OCI-LY3 (cell line): ENCODE measurements around the gene HS3ST2.

Experiments used
- H2AFZ ChIP-seq: fragments of 200-600, 300-600 bp; shearing (Covaris generic); 2 replicates; pipeline ENCODE4 v1.6.0; 2014; ENCODE audit warnings: antibody characterized with exemption, low read depth, low read length
- H3K27ac ChIP-seq: fragments of 200-600, 300-600 bp; sonication (generic); 2 replicates; pipeline ENCODE4 v1.5.1; 2014; ENCODE audit warnings: mild to moderate bottlenecking, low read length, moderate library complexity, mixed read lengths
- H3K27me3 ChIP-seq: fragments of 200-600, 300-600 bp; sonication (generic); 2 replicates; pipeline ENCODE4 v1.6.1; 2014; ENCODE audit warnings: low read depth, low read length, mixed read lengths
- H3K36me3 ChIP-seq: fragments of 200-600, 300-600 bp; sonication (generic); replicated peaks from 2 replicates; pipeline ENCODE3; 2014; ENCODE audit warnings: low read depth, low read length, mixed read lengths
- H3K4me1 ChIP-seq: fragments of 300-600, 200-600 bp; sonication (generic); 2 replicates; pipeline ENCODE4 v1.6.1; 2014; ENCODE audit warnings: low read length, mixed read lengths
- H3K4me2 ChIP-seq: fragments of 200-600, 300-600 bp; sonication (generic); 2 replicates; pipeline ENCODE4 v1.6.1; 2014; ENCODE audit warnings: low read length, mixed read lengths
- H3K4me3 ChIP-seq: fragments of 300-600, 200-600 bp; sonication (generic); 2 replicates; pipeline ENCODE4 v1.5.1; 2014; ENCODE audit warnings: antibody characterized with exemption, mild to moderate bottlenecking, low read length, moderate library complexity
- H3K79me2 ChIP-seq: fragments of 300-600, 200-600 bp; shearing (Covaris generic); 2 replicates; pipeline ENCODE4 v1.6.1; 2014; ENCODE audit warnings: mild to moderate bottlenecking, low read length, mixed read lengths
- H3K9ac ChIP-seq: fragments of 300-600, 200-600 bp; shearing (Covaris generic); 2 replicates; pipeline ENCODE4 v1.6.0; 2014; ENCODE audit warnings: mild to moderate bottlenecking, low read length, moderate library complexity
- H3K9me3 ChIP-seq: fragments of 200-600, 300-600 bp; shearing (Covaris generic); 2 replicates; pipeline ENCODE4 v1.6.1; 2014; ENCODE audit warnings: low read length, mixed read lengths; ENCODE audit not compliant: insufficient read depth
- H4K20me1 ChIP-seq: fragments of 200-600, 300-600 bp; sonication (generic); 2 replicates; pipeline ENCODE4 v1.6.1; 2016; ENCODE audit warnings: low read length, mixed read lengths; ENCODE audit not compliant: insufficient read depth
- CTCF ChIP-seq: fragments of 200-600, 300-600 bp; sonication (generic); IDR thresholded peaks from 2 replicates; pipeline ENCODE4 v1.5.1; 2014; ENCODE audit warnings: antibody characterized with exemption, low read length, low read depth
- EZH2phosphoT487 ChIP-seq: fragments of 200-600 bp; shearing (Covaris generic); IDR thresholded peaks from 2 replicates; pipeline ENCODE4 v1.6.1; 2018; ENCODE audit warnings: antibody characterized with exemption, mixed run types, low read depth

Gene HS3ST2

GRCh38 chr16:22799113-22799512 is 14.8 kb upstream of the HS3ST2 start:
- TF ChIP-seq CTCF = no peak
- TF ChIP-seq EZH2phosphoT487 = no peak
- H3K4me1 ChIP-seq = peaks cover 13% of the 10 kb centered on the region
- no peak overlapping the region for H3K4me2 ChIP-seq
- H3K36me3 ChIP-seq = no peaks in the 10 kb centered on the region
- H3K79me2 ChIP-seq = no peaks in the 10 kb centered on the region
- H3K4me3 ChIP-seq = no peak overlapping the region
- H3K27me3 ChIP-seq = peaks cover 23% of the 10 kb centered on the region
- no peaks in the 10 kb centered on the region for H4K20me1 ChIP-seq
- H3K9ac ChIP-seq = no peak overlapping the region
- no peak overlapping the region for H2AFZ ChIP-seq
- H3K27ac ChIP-seq = no peak overlapping the region
- H3K9me3 ChIP-seq = no peaks in the 10 kb centered on the region

GRCh38 chr16:22804893-22805292 is 9.1 kb upstream of the HS3ST2 start:
- Histone ChIP-seq H3K9ac (no peak overlapping the region), H2AFZ (no peak overlapping the region), H3K9me3 (no peaks in the 10 kb centered on the region), H3K4me3 (no peak overlapping the region), H4K20me1 (no peaks in the 10 kb centered on the region), H3K27ac (no peak overlapping the region), H3K4me2 (no peak overlapping the region), H3K4me1 (no peaks in the 10 kb centered on the region), H3K79me2 (no peaks in the 10 kb centered on the region), H3K36me3 (no peaks in the 10 kb centered on the region), H3K27me3 (peaks cover 42% of the 10 kb centered on the region)
- no peak for TF ChIP-seq EZH2phosphoT487
- TF ChIP-seq CTCF = no peak

- H3K4me2 ChIP-seq = no peak overlapping the region
- H4K20me1 ChIP-seq = no peaks in the 10 kb centered on the region
- no peaks in the 10 kb centered on the region for H3K4me1 ChIP-seq
- no peaks in the 10 kb centered on the region for H3K9me3 ChIP-seq
- TF ChIP-seq CTCF (no peak), EZH2phosphoT487 (no peak)
- H3K9ac ChIP-seq = no peak overlapping the region
- H3K36me3 ChIP-seq = no peaks in the 10 kb centered on the region
- H2AFZ ChIP-seq = no peak overlapping the region
- H3K4me3 ChIP-seq = no peak overlapping the region
- peaks cover 43% of the 10 kb centered on the region for H3K27me3 ChIP-seq
- H3K79me2 ChIP-seq = no peaks in the 10 kb centered on the region
- H3K27ac ChIP-seq = no peak overlapping the region
Measured at GRCh38 chr16:22805326-22805725, 8.6 kb upstream of the HS3ST2 start.

DNA sequence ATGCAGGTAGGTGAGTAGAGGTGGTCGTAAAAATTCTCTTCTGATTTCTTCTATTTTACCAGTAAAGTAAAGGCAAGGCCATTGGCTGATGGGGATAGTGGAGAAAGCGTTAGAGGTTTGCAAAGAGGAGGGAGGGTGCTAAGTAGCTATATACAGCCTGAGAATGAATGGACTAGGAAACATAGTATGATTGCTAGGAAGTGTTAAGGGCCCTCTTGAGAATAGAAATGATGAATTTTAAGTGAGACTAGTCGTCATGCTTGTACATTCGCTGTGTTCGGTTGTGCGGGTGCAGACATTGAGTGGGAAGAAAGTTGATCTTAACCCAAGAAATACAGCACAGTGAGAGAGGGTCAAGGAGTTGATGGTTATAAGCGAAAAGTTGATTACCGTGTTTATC is 7.2 kb upstream of the HS3ST2 start:
- H3K79me2 ChIP-seq = no peaks in the 10 kb centered on the region
- TF ChIP-seq EZH2phosphoT487 (no peak), CTCF (no peak)
- no peaks in the 10 kb centered on the region for H3K36me3 ChIP-seq
- H3K9me3 ChIP-seq = no peaks in the 10 kb centered on the region
- H3K9ac ChIP-seq = no peak overlapping the region
- no peak overlapping the region for H3K4me3 ChIP-seq
- no peak overlapping the region for H3K27ac ChIP-seq
- H3K27me3 ChIP-seq = peaks cover 46% of the 10 kb centered on the region
- no peaks in the 10 kb centered on the region for H3K4me1 ChIP-seq
- no peak overlapping the region for H3K4me2 ChIP-seq
- H2AFZ ChIP-seq = no peak overlapping the region
- no peaks in the 10 kb centered on the region for H4K20me1 ChIP-seq
